Measurements from ENCODE around the gene NOTCH1. TPM values are rescaled to one million over a fixed set of nuclear protein-coding genes. Genes with fewer than 3 reads are reported as not detected.

The NOTCH1 gene
- total RNA-seq, 1 donor from 2014 or later = 34.1 TPM

GRCh38 chr9:136483589-136484152 lies 62.2 kb downstream of the NOTCH1 start:
- no peak overlapping the region for H3K27ac Mint-ChIP-seq (ENCODE audit: unreplicated experiment)
- no peaks in the 10 kb centered on the region for H3K36me3 Mint-ChIP-seq (ENCODE audit: low read depth, unreplicated experiment)
- peaks cover 12% of the 10 kb centered on the region for H3K4me1 ChIP-seq (ENCODE audit: insufficient read depth, low read length)
- peaks cover 16% of the 10 kb centered on the region for H3K27me3 Mint-ChIP-seq (ENCODE audit: low read depth, unreplicated experiment)
- peak overlapping the region; percentile 97 for H3K27ac ChIP-seq (ENCODE audit: low read depth, low read length)
- TF ChIP-seq EZH2 (IDR thresholded peaks at IDR 0.05; ENCODE audit: insufficient read depth, low read length) = no peak
- TF ChIP-seq, protein P1, sequence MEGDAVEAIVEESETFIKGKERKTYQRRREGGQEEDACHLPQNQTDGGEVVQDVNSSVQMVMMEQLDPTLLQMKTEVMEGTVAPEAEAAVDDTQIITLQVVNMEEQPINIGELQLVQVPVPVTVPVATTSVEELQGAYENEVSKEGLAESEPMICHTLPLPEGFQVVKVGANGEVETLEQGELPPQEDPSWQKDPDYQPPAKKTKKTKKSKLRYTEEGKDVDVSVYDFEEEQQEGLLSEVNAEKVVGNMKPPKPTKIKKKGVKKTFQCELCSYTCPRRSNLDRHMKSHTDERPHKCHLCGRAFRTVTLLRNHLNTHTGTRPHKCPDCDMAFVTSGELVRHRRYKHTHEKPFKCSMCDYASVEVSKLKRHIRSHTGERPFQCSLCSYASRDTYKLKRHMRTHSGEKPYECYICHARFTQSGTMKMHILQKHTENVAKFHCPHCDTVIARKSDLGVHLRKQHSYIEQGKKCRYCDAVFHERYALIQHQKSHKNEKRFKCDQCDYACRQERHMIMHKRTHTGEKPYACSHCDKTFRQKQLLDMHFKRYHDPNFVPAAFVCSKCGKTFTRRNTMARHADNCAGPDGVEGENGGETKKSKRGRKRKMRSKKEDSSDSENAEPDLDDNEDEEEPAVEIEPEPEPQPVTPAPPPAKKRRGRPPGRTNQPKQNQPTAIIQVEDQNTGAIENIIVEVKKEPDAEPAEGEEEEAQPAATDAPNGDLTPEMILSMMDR (IDR thresholded peaks at IDR 0.05; ENCODE audit: insufficient read depth, low read depth, low read length) = no peak
- H4K20me1 ChIP-seq (ENCODE audit: insufficient read depth, low read length) = peaks cover 43% of the 10 kb centered on the region
- no peaks in the 10 kb centered on the region for H3K27me3 ChIP-seq (ENCODE audit: insufficient read depth, low read length)
- no peaks in the 10 kb centered on the region for H3K9me3 ChIP-seq (ENCODE audit: insufficient read depth, low read depth, low read length)
- FAIRE-seq (no peak), DNase-seq (ENCODE audit: low read depth) (peak; percentile 44)
- H2AFZ ChIP-seq (ENCODE audit: low read depth, low read length) = peak overlapping the region; percentile 94
- no peaks in the 10 kb centered on the region for H3K9me3 Mint-ChIP-seq (ENCODE audit: unreplicated experiment)
- peak overlapping the region; percentile 77 for H3K4me3 Mint-ChIP-seq (ENCODE audit: unreplicated experiment)
- peak overlapping the region; percentile 97 for H3K4me2 ChIP-seq (ENCODE audit: low read length)
- peaks cover 41% of the 10 kb centered on the region for H3K79me2 ChIP-seq (ENCODE audit: insufficient read depth, low read length)
- peaks cover 10% of the 10 kb centered on the region for H3K4me1 Mint-ChIP-seq (ENCODE audit: low read depth, unreplicated experiment)
- peak overlapping the region; percentile 91 for H3K9ac ChIP-seq (ENCODE audit: low read length)
- peak overlapping the region; percentile 81 for H3K4me3 ChIP-seq (ENCODE audit: insufficient read depth, low read depth, low read length)
- peaks cover 8% of the 10 kb centered on the region for H3K36me3 ChIP-seq (ENCODE audit: insufficient read depth, low read length)

DNA sequence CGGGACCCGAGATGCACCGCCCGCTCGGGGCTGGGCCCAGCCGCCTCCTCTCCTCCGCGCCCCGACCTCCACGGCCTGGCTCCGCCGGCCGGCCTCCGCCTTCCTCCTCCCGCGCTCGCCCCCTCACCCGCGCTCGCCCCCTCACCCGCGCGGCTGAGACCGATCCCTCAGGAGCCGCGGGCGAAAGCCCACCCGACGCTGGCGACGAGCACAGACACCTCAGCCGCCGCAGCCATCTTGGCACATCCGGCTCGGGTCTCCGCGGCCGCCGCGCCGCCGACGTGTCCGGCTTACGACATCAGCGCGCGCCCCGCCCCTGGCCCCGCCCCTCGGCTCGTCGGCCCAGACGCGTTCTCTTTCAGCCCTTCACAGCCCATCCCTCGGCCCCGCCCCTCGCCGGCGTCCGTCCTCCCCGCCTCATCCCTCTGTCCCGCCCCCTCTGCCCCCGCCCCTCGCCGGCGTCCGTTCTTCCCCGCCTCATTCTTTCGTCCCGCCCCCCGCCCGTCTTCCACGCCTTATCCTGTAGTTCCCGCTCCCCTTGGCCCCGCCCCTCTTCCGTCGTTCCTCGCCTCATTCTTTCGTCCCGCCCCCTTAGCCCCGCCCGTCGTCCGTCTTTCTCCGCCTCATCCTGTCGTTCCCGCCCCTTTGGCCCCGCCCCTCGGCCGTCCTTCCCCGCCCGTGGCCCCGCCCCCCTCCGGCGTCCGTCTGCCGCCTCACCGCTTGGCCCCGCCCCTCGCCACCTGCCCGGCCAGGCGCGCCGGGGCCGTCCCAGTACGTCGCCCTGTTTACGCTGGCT lies 62.9 kb downstream of the NOTCH1 start, which contains the start of gene SEC16A:
SEC16A (minus strand) TSS at position 248 of the 796 bp plus-strand sequence. CDS start 5,425 bp downstream, outside the sequence.
- Histone ChIP-seq H3K79me2 (ENCODE audit: insufficient read depth, low read length) (peaks cover 48% of the 10 kb centered on the region), H3K4me3 (ENCODE audit: insufficient read depth, low read depth, low read length) (peak within 1 kb of the TSS; percentile 99), H3K27ac (ENCODE audit: low read depth, low read length) (peak within 1 kb of the TSS; percentile 97), H3K9me3 (ENCODE audit: insufficient read depth, low read depth, low read length) (no peaks in the 10 kb centered on the region), H3K4me1 (ENCODE audit: insufficient read depth, low read length) (peaks cover 12% of the 10 kb centered on the region), H4K20me1 (ENCODE audit: insufficient read depth, low read length) (peaks cover 50% of the 10 kb centered on the region), H3K4me2 (ENCODE audit: low read length) (peak within 1 kb of the TSS; percentile 97), H3K9ac (ENCODE audit: low read length) (peak within 1 kb of the TSS; percentile 99), H3K36me3 (ENCODE audit: insufficient read depth, low read length) (peaks cover 12% of the 10 kb centered on the region), H2AFZ (ENCODE audit: low read depth, low read length) (peak within 1 kb of the TSS; percentile 94), H3K27me3 (ENCODE audit: insufficient read depth, low read length) (no peaks in the 10 kb centered on the region)
- H3K36me3 Mint-ChIP-seq (ENCODE audit: low read depth, unreplicated experiment) = no peaks in the 10 kb centered on the region
- no peak for TF ChIP-seq EZH2 (IDR thresholded peaks at IDR 0.05; ENCODE audit: insufficient read depth, low read length)
- TF ChIP-seq, protein P1 (IDR thresholded peaks at IDR 0.05; ENCODE audit: insufficient read depth, low read depth, low read length) = no peak
- peaks cover 10% of the 10 kb centered on the region for H3K4me1 Mint-ChIP-seq (ENCODE audit: low read depth, unreplicated experiment)
- DNase-seq (ENCODE audit: low read depth) = peak; percentile 83
- peak within 1 kb of the TSS; percentile 94 for H3K4me3 Mint-ChIP-seq (ENCODE audit: unreplicated experiment)
- H3K27me3 Mint-ChIP-seq (ENCODE audit: low read depth, unreplicated experiment) = peaks cover 13% of the 10 kb centered on the region
- no peaks in the 10 kb centered on the region for H3K9me3 Mint-ChIP-seq (ENCODE audit: unreplicated experiment)
- no peak for FAIRE-seq
- peak within 1 kb of the TSS; percentile 97 for H3K27ac Mint-ChIP-seq (ENCODE audit: unreplicated experiment)
